Stimulated activated CD8-positive, alpha-beta memory T cell treated with anti-CD3 and anti-CD28 coated beads, Interleukin-7, amount 100 ng/mL, for 4 hours (primary cell): ENCODE measurements around the gene CHI3L1.

Experiments used
- DNase-seq, 2 donors: peaks; one replicate each; pipeline ENCODE4 v3.0.0-alpha.2; 2020; ENCODE audit warnings: low read depth in 2 of 2

Gene CHI3L1

DNA sequence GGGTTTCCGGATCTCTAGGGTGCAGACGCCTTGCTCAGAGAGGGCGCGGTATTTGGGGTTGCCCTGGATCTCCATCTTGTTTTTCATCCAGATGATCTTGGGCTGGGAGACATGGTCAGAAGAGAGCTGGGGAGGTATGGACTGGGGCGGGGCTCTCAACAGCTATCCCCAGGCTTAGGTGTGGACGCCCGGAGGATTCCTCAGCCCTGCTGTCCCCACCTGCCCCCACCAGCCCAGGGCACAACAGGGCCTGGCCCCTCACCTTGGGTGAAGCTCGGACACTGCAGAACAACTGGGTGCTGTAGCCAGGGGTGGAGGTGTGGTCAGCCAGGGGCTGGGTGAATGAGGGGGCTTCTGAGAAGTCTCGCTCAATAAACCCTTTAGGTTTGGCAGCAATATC is 17.5 kb downstream of the CHI3L1 start:
- DNase-seq = no peak

DNA sequence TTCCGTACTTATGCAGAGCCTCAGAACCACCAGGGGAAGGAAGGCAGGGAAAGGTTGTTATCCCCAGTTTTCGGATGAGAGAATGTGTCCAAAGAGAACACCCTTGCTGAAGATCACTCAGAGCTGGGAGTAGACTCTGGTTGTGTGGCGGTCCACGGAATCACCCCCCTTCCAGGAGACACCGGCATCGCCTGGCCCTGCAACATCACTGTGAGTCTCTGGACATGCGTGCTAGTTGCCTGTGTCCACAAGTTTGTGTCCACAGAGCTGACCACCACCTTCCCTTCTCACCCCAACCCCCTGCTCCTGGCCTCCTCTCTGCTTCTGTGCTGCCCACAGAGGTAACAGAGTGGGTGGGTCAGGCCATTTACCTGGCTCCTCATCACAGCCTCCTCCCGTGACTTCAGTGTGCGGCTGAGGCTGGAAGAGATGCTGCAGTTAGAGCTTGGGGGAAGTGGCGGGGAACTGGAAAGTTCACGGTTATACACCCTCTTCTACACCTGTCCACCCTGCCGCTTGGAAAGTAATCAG is 18.2 kb downstream of the CHI3L1 start:
- DNase-seq = no peak

DNA sequence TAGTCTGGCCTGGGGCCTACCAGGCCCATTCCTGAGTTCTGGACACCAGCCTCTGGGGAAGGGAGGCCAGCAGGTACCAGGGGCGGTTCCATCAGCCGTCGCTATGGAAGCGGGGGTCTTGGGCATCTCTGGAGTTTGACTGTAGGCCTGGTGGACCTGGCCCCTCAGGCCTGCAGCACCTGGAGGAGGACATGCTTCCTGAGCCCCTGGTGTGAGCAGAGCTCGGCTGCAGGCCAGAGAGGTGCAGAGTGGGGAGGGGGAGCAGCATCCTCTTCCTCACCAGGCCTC is 18.6 kb downstream of the CHI3L1 start:
- no peak for DNase-seq

DNA sequence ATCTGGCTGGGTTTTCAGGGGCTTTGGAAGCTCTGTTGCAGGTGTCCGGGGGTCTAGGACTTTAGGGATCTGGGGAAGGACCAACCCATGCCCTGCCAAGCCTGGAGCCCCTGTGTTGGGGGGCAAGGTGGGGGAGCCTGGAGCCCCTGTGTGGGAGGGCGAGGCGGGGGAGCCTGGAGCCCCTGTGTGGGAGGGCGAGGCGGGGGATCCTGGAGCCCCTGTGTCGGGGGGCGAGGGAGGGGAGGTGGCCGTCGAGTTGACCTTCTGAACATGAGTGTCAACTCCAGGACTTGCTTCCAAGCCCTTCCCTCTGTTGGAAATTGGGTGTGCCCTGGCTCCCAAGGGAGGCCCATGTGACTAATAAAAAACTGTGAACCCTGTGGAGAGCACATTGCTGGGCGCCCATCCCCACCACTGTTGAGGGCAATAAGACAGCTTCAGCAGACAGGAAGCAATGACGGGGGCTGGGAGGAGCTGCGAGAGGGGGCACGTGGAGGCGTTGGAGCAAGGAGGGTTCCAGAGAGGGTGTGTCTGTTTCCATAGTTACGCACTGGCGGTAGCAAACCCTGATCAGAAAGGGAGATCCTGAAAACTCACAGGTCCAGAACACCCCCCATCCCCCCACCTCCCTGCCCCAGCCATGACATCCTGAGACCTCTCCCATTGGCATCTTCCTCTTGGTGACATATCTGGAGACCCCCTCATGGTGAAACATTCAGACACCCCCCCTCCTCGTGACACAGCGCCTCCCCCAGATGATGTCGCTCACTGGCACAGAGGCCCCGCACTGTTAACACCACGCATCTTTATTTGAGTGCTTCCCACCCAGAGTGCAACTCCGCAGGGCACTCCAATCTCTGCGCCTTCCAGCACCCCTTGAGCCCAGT is 19.2 kb downstream of the CHI3L1 start:
- DNase-seq = no peak

DNA sequence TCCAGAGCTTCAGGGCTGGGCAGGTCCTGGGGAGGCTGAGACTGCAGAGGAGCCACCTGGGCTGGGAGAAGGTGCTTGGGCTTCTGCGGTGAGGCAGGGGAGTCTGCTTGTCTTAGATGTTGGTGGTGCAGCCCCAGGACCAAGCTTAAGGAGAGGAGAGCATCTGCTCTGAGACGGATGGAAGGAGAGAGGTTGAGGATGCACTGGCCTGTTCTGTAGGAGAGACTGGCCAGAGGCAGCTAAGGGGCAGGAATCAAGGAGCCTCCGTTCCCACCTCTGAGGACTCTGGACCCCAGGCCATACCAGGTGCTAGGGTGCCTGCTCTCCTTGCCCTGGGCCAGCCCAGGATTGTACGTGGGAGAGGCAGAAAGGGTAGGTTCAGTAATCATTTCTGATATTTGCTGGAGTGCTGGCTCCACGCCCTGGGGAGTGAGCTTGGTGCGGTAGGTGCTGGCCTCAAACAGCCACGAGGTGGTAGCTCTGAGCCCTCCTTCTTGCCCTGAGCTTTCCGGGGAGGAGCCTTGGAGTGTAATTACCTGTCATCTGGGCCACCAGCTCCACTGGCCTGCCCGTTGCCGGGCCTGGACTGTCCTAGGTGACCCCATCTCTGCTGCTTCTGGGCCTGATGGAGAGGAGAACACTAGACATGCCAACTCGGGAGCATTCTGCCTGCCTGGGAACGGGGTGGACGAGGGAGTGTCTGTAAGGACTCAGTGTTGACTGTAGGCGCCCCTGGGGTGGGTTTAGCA is 20.1 kb downstream of the CHI3L1 start:
- no peak for DNase-seq

DNA sequence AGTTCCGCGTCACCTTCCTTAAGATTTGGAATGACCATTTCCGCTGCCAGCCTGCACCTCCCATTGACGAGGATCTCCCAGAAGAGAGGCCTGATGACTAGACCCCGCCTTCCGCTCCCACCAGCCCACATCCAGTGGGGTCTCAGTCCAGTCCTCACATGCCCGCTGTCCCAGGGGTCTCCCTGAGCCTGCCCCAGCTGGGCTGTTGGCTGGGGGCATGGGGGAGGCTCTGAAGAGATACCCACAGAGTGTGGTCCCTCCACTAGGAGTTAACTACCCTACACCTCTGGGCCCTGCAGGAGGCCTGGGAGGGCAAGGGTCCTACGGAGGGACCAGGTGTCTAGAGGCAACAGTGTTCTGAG is 20.7 kb downstream of the CHI3L1 start:
- DNase-seq = no peak

DNA sequence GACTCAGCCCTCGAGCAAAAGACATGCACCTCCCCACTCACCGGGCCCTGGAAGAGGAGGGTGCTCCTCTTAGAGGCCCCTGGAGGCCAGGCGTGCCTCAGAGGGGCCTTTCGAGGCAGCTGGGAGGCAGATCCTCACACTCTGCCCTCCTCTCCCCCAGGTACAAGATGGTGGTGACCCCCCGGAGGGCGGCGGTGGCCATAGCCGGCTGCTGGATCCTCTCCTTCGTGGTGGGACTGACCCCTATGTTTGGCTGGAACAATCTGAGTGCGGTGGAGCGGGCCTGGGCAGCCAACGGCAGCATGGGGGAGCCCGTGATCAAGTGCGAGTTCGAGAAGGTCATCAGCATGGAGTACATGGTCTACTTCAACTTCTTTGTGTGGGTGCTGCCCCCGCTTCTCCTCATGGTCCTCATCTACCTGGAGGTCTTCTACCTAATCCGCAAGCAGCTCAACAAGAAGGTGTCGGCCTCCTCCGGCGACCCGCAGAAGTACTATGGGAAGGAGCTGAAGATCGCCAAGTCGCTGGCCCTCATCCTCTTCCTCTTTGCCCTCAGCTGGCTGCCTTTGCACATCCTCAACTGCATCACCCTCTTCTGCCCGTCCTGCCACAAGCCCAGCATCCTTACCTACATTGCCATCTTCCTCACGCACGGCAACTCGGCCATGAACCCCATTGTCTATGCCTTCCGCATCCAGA is 21.3 kb downstream of the CHI3L1 start:
- no peak for DNase-seq

DNA sequence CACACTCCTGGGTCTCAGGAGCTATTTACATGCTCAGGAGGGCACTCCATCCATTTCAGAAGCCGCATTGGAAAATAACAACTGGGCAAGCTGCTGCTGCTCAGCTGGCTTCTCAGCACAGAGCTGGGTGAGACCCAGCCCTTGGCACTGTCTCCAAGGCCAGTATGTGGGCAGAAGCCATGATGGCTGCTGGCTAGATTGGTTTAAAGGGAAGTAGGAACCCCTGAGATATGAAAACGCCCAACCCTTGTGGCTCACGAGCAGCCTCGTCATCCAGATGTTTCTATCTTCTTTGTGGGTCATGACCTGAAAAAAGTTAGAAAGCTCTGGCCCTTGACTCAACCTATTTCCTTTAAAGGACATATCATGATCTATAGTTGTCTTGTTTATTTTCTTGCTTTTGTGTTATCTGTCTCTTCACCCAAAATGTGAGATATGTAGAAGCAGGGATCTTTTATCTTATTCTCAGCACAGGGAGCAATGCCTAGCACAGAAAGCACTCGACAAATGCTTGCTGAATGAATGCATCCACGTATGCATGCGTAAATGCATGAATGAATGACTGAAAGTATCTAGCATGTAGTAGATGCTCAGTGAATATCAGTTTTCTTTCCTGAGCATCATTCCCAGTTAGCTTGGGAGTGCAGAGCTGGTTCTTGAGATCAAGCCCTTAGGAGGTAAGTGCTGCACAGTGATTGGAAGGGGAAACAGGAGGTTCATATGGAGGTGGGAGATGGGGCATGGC is 22.4 kb downstream of the CHI3L1 start:
- DNase-seq = no peak

DNA sequence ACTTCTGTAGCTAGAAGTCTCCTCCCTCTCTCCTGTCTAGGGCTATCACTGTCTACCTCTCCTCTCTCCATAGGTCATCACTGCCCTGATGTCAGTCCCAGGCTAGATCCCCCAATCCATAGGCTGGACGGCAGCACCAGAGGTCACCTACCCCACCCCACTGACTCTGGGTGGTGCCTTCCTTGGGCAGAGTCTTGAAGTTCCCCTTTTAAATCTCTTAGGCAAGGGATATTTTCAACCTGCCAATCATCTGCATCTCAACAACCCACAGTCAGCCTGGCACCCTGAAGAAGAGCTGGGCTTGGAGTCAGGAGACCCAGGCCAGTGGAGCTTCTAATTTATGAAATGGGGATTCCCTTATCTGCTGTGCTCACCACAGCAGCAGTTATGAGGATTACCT is 24.1 kb downstream of the CHI3L1 start:
- DNase-seq = no peak

DNA sequence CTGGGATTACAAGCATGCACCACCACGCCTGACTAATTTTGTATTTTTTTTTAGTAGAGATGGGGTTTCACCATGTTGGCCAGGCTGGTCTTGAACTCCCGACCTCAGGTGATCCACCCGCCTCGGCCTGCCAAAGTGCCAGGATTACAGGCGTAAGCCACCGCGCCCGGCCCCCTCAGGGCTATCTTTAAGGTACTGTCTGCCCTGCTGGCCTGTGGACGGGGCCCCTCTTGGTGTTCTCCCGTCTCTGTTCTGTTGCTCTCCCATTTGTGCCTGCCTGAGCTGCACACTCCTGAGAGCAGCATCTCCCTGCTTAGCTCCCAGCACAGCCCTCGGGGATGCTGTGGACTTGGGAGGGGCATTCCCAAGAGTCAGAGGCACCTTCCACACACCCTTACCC is 24.8 kb downstream of the CHI3L1 start:
- DNase-seq = no peak

DNA sequence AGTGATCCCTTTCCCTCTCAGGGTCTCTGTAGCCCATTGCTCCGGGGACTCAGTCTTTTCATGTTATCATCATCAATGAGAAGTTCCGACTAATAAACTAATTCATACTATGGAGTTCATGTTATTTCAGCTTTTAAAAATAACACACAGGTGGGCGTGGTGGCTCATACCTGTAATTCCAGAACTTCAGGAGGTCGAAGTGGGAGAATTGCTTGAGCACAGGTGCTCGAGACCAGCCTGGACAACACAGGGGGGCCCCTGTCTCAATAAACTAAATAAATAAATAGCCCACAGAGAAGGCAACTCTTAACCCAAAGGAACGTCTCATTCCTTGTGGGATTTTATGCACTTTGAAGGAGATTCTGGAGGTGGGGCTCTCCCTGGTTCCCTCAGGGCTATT is 25.3 kb downstream of the CHI3L1 start:
- DNase-seq = no peak

DNA sequence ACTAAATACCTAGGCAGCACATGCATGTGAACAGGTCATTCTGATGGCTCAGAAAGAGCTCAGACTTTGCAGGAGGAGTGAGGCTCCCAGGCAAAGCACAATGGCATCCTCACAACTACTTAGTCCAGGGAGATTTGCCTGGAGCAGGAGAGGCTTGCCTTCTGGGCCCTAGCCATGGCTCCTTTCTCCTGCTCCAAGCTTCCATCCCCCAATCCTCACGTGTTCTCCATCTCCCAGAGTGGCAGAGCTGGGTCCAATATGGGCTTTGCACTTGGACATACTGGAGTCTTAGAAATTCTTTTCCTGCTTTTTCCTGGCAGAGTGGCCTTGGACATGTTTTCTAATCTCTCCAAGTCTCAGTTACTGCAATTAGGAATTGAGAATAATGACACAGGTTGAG is 26.7 kb downstream of the CHI3L1 start:
- DNase-seq = no peak

DNA sequence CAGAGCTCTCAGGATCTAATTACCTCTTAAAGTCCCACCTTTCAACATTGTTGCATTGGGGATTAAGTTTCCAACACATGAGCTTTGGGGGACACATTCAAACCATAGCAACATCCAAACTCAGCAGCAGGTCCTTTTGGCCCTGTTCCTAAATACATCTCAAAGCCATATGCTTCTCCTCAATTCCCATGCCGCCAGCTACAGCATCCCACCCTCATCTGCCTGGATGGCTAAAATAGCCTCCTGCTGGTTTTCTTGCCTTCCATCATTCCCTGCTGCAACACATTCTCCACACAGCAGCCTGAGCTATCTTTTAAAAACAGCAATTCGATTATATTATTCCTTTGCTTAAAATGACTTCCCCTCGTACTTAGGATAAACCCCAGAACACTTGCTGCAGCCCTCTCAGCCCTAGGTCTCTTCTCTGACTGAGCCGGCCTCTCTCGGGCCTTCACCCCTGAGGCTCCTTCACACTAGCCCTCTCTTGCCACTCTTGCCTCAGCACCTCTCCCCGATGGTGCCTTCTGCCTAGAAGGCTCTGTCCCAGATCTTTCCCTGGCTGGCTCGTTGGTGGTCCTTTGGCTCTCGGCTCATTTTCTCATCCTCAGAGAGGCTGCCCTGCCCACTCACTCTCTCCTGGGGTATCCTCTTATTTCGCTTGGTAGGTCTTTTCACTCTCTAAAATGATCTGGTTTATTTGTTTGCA is 27.4 kb downstream of the CHI3L1 start:
- no peak for DNase-seq

DNA sequence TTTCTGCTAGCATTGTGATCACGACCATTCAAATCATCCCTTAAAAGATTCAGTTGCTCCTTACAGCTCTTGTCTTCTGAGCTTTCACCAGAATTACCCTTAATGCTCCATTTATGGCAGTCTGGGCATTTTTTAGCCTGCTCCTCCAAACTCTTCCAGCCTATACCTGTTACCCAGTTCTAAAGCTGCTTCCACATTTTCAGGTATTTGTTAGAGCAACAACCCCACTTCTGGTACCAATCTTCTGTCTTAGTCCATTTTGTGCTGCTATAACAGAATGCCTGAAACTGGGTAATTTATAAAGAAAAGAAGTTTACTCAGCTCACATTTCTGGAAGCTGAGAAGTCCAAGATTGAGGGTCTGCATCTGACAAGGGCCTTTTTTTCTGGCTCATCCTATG is 28.1 kb downstream of the CHI3L1 start:
- DNase-seq = no peak

DNA sequence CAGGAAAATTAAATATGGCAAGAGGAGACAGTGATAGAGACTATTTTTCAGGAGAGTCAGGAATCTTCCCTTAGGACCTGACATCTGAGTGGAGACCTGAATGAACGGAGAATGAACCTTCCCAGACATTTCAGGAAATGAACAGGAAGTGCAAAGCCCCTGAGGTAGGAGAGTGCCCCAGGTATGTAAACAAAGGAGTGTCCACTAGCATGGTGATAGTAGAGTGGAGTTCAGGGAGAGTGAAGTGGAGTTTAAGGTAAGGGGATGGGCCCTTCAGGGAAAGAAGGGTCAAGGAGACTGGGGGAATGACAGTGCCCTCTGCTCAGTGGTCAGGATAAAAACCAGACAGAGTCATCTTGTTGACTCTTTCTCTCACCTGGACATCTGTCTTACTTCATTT is 30.2 kb downstream of the CHI3L1 start:
- no peak for DNase-seq

DNA sequence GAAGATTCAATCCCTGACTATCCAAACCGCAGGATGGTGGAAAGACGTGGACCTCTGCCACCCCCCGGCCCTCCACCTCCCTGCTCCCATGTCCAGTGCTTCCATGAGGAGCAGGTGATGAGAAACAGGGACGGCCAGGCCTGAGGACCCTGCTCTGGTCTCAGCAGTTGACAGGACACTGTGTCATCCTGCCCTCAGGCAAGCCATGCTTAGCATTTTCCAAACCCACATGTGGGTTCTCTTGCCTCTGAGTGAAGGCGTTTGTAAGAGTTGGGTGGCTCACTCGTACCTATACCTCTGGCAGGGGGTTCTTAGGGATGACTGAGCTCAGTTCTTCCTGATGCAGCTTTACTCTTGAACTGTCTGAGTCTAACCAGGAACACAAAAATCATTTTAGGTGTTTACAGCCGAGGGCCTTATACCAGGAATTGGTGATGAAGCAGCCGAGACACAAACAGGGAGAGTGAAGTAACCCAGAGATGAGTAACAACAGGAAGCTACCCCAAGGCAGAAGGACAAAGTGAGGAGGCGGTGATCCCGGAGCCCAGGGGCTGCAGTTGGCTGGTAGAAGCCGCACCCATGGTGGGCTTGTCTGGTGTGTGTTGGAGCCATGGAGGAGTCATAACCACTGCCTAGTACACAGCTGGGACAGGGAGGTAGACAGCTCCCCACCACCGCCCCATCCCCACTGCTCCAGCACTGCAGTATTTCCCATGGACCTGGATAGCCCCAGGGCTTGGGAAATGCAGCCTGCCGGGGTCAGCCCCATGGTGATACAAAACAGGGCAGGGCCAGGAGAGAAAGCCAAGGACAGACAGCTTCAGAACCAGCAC is 32.3 kb downstream of the CHI3L1 start:
- DNase-seq = no peak

DNA sequence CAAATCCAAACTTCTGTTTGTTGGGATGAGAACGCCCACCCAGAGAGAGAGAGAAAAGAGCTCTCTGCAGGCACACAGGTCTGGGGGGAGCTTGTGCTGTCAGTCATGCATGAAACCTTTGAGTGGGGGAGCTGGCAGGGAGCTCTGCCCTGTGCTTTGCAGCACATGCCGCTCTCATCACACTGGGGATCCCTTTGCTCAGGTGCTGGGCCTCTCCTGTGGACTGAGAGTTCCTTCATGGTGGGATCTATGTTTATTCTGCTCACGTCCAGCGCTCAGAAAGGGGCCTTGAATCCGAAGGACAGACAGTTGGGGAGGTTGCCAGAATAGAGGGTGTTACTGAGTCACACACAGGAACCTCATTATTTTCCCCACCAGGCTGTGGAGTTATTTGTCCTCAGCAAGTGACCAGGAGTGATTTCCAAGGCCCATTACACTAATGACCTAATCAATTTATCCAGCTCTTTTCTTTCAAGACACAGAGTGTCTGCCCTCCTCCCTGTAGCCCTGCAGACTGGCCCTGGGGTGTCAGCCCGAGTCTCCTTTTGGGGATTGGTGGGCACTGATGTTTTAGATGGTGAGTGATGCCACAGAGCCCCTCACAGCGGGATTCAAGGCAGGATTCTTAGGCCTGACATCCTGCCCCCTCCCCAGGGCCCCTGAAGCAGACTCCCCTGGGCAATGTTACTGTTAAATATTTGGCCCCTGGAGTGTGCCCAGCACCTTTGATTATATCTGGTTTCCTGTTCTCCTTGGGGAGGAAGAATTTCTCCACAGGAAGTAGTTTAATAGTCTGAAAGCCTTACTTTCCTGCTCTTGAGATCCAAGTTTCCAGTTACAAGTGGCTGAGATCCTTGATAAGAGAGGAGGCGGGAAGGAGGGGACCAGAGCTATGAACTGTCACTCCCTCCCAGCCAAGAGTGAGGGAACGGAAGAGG is 33.2 kb downstream of the CHI3L1 start:
- DNase-seq = no peak

DNA sequence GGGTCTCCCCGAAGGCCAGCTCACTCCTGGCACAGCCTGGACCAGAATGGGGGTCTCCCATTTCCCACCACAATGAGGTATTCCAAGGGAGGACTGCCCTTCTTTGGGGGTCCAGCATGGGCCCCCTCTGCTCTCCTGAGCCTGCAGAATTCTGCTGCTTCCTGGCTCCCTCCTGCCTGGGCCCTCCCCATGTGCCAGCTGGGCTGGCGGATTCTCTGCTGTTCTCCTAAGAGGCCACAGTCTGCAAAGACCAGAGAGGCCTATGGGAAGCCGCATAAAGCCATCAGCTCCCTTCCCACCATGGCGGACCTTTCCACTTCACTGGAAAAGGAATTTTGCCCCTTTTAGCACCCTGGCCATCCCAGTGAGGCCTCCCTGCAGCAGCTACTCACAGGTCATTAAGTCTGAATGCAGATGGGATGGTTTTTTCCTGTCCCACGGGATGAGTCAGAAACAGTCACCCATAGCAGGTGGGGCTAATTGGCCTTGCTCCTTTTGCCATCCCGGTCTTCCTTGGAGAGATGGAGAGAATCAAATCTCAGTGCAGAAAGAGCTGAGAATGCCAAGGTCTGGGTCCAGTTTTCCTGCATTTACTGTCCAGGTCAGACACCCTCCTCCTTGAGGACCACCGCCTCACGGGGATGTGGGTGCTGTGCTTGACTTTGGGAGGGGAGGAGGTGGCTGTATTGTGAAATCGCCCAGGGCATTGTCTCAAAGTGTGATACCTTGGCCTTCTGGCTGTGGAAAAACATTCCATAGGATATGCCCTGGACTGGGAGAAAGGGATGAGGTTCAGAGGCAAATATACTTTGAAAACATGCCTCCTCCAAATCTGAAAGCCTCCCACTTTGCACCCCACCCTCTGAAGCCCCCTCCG is 34.1 kb downstream of the CHI3L1 start:
- no peak for DNase-seq
